CD4-positive, alpha-beta T cell treated with Interferon alpha-2 for 1 hour (primary cell): Measurements from ENCODE around the gene TNIP1.

ENCODE experiments used
- DNase-seq, 2 donors: peaks; one replicate each; pipeline ENCODE4 v3.0.0-alpha.2; 2020 to 2022

Gene TNIP1

DNA sequence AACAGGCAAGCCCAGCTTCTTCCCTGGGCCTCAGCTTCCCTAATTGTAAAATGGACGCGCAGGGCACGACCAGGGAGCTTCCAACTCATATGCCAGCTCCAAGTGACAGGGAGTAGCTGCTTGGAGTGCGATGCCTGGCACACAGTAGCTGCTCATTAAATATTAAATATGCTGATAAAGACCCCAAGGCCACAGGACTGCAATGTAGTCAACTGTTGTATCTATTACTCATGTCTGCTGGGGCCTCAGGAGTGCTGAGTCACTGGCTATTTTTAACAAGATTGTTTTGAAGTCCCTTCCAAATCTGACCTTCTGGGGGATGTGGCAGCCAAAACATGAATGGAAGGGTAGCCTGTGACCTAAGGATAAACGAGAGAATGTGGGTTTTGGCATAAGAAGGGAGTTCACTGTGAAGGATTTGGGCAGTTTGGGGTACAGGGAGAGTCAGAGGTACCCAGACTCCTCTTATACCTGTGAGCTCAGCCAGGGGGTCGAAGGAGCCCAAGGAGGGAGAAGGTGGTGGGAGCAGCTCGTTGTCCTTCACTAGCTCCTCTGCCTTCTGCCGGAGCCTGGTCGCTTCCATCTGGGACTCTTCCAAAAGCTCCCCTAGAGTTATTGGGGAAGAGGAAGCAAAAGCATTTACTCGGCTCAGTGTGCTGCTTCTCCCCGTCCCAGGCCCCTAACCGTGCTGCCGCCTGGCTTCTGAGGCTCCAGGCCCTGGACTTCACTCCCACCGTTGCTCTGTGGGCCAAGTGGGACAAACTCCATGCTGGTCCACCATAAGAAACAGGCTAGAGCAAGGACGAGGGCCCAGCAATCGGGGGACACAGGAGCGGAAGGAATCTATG lies 17.5 kb downstream of the TNIP1 start:
- no peak for DNase-seq

DNA sequence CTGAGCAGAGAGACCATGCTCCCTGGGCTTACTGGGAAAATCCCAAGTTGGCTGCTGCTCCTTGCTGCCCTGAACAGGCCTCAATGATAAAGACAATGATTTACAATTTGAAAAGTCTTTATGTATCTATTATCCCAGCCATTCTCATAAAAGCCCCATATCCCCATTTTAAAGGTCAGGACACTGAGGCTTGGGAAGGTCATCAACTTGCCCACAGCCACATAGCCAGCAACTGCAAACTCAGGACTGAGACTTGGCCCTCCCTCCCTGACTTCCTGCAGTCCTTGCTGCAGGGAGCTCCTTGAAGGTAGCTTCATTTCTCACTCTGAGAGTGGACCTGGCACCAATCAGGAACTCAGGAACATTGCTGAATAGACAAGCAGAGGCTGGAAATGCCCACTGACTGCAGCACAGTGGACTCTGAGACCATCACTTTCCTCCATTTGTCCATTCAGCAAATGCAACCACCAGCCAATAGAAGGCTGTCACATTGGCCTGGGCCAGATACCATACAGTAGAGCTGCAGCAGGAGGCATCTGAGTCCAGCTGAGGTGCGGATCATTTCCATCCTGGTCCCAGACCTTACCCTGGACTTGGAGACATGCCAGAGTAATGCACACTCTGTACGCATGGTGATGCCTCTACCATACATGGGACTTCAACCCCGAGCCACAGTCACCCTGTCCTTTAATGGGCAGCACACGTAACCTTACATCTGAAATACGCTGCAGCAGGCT lies 18.3 kb downstream of the TNIP1 start:
- no peak for DNase-seq

DNA sequence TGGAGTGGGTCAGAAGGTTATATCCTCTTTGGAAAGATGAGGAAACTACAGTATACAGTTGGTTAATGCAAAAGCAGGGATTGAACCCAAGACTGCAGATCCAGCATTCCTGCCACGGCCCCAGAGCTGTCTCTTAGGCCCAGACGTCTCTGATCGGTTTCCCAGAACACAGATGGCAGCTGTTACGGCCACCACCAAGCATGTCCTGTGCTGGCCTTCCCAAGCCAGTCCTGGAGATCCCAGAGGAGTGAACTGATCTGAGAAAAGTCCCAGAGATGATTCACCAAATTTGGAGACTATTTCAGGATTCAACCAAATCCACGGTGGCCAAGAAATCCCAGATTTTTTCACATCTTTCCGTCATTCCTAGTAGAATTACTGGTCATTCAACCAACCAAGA lies 20.1 kb downstream of the TNIP1 start:
- no peak for DNase-seq

DNA sequence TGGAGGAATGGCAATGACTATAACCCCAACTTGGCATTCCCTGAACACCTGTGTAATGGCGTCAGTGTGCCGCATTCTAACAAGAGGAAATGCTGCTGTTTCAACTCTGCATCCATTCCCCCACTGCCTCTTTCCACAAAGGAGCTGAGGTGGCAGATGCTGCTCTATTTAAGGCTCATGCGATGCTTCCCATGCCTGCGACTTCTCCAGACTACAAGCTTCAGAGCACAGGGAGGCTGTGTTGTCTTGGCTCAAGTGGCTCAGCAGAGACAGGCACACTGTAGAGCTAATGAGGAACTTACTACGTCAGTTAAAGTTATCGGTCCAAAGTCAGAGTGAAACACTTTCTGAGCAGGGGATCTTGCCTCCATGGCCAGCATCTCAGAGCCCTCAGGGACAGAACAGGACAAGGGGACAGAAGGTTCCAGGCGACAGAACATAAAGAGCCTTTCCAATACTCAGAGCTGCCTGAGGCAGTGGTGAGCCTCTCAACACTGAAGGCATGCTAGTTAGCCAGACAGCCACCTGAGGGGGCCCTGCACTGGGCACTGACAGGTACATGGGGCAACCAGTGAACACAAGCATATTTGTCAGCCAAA lies 21.8 kb downstream of the TNIP1 start:
- DNase-seq: no peak

DNA sequence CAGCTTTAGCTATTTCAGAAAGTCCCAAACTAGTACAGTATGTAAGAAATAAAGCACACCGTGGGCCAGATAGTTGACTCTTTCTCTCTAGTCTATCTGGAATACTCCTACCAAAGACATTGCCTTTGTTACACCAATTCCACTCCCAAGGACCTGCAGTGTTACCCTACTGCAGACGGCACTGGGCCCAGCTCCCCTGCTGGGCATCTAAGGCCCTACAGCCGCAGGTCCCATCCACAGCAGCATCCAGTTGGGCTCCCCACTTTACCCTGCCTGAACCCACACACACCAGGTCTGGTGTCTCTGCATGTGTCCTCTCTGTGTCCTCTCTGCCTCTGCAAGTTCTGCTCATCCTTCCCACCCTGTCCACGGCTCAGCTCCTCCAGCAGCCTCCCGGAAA lies 22.5 kb downstream of the TNIP1 start:
- DNase-seq: no peak

DNA sequence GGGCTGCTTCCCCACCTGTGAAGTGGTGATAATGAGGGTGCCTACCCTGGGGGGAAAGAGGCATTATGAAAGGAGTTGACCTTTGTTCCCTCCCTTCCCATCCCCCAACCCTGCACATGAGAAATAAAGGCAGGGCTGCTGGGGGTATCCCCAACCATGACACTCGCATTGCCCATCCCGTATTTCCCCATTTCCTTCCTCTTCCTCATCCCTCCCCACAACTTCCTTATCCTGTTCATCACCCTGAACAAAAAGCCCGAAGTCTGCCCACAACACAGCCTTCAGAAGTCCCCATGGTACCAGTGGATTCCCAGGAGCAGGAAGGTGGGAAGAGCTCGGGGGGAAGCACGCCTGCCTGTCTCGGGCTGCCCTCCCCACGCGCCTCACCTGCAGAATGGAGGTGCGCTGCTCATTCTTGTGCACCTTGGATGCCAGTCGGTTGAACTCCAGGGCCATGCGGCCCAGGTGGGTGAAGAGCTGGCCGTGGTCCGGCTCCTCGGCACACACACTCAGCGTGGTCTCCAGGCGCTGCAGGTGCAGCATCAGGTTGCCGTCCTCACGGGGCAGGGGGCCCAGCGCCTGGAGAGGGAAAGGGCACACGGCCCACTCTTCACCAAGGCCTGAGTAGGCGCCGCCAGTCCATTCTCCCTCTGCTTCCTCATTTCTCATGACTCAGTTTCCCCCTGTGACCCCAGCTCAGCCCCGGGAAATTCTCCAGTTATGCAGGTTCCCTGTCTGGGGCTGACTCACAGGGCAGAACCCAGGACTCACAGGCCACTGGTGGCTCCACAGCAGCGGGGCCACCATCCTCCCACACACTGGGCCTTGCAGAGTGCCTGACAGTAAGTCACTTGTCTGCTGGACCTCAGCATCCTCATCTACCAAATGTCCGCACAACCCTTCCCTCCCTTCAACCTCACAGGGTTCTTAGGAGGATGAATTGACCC lies 24.2 kb downstream of the TNIP1 start:
- peak in 1 of 2 donors; percentile 48 for DNase-seq

DNA sequence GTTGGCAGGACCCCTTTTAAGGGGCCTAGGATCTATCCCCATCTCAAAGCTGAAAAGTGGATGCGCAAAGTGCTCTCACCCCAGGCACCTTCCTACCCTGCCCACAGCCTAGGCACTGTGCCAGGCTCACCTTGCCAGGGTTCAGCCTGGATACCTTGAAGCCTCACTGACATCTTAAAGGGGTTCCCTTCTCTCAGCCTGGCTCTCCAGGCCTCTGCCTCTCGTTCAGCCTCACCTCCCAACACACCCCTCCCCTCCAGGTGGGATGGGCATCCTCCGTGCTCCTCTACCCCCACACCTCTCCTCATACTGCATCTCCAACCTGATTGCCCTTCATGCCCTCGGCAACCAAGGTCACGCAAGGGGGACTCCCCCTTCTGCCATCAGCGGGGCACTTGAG lies 25.5 kb downstream of the TNIP1 start:
- DNase-seq: no peak

DNA sequence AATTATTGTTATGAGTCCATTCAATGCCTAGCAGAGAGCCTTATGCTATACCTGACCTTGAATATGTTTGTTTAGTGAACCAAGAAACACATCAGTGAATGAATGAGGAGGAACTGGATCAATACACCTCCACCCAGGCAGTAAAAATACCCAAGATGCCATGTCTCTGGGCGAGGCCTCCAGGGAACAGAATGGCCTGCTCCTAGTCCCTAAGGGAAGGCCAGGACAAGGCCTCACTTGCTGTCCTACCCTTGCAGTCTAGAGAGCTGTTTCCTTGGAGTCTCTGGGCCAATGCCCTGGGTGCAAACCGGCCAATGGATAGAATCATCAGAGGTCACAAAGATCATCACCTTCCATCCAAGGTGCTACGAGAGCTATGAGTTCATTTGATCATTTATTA lies 26.1 kb downstream of the TNIP1 start:
- DNase-seq: no peak

DNA sequence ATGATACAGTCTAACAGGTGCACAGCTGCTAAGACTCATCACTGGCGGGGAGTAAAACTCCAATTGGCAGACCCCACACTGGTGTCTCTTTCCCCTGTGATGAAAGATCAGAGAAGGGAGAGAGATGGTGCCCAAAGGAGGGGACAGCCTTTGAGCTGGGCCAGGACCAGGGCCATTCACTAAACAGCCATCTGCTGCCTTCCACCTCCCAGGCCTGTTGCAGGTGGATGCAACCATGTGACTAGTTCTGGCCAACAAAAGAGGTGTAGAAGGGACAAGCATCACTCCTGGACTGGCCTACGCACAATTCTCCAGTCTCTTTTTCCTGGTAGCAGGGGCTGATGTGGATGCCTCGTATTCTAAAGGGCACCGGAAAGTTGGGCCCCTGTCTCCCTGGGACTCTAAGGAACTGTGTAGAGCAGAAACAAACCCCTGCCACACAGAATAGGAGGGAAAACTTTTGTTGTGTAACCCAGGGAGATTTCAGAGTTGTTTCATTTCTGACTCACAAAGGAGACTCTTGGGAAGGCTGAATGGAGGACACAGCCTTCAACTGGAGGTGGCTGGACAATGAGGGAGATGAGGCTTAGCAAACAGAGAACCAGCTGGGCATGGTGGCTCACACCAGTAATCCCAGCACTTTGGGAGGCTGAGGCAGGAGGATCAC lies 26.9 kb downstream of the TNIP1 start:
- DNase-seq: no peak

DNA sequence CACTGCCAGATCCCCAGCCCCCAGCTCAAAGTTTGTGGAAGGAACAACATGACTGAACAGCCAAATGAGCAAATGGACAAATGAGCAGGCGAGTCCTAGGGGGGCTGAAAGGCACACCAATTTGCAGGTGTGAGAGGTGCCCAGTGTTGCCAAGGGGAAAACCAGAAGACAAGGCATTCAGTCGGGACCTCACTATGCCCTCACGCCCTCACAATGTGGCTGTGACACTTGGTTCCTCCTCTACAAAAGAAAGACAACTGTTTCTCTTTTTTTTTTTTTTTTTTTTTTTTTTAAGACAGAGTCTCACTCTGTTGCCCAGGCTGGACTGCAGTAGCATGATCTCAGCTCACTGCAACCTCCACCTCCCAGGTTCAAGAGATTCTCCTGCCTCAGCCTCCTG lies 28.0 kb downstream of the TNIP1 start:
- no peak for DNase-seq

DNA sequence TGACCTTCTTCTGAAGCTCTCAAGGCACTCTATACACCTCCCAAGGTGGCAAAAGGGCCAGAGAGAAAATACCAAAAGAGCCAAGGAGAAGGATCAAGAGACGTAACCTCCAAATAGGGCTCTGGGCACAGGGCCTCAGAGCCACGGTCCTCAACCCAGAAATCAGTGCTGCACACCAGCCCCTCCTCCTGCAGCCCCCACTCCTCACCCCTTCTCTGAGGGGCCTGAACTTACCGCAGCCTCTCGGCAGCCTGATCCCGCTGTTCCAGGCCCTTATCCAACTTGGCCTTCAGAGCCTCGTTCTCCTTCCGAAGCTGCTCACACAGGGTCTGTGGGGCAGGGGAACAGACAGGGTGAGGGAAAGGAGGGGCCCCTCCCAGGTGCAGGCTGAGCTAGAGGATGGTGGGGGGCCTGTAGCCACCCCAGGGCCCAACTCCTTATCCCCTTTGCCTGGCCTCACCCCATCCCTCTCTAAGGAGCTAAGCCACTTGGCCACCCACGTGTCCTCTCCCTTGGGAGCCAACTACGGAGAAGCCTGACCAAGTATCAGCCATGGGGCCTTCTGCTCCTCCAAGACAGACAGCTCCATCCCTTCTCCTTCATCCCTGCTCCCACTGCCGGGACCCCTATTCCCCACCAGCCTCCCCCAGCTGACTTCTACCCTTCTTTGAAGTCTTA lies 28.8 kb downstream of the TNIP1 start:
- no peak for DNase-seq

DNA sequence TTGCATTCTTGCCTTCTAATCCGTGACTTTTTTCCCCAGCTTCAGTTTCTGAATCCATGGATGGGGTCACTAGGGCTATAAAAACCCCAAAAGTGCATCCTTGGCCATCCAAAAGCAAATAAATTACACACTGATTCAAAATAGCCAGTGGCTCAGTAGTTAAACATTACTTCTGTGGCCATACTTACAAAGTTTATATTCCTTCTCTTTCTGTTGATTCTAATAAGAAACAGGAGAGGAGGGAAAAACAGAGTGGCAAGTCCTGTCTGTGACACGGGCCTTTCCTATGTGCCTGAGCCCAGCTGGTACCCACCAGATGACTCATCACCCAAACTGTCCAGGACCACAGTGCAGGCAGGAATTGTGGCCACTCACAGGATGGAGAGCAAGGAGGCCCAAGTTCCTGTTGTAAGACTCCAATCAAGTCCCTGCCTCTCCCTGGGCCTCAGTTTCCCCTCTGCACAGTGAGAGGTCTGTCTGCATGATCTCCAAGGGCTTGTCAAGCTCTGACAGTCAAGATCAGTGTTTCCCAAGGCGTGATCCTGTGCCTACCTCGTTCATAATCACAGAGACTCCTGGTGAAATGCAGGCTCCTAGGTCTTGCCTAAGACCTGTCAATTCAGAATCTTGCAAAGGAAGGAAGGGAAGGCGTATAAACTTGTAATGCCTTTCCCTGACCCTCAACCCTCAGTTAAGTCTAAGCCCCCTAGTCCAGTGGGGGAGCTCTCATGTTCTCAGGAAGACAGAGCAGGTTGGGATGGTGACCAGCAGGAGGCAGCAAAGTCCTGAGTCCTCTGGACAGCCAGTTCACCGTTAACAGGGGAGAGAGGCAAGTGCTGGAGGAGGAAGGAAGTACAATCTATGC lies 29.5 kb downstream of the TNIP1 start:
- peak; percentile 76 to 78 for DNase-seq

DNA sequence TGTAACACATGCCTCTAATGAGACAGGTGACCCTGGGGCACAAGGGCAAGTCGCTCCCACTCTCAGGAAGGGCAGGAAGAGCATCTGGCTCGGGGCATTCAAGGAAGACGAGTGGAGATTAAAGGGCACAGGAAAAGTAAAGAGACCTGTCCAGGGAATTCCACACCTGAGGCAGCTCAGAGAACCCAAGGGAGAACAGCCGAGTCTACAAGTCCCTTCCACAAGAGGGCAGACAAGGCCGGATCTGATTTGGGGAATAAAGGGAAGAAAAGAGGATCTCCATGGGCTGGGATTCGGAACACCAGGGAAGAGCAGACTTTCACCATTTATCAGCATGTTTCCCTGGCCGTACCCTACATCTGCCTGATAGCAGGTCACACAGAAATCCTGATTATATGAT lies 32.3 kb downstream of the TNIP1 start:
- DNase-seq: no peak

DNA sequence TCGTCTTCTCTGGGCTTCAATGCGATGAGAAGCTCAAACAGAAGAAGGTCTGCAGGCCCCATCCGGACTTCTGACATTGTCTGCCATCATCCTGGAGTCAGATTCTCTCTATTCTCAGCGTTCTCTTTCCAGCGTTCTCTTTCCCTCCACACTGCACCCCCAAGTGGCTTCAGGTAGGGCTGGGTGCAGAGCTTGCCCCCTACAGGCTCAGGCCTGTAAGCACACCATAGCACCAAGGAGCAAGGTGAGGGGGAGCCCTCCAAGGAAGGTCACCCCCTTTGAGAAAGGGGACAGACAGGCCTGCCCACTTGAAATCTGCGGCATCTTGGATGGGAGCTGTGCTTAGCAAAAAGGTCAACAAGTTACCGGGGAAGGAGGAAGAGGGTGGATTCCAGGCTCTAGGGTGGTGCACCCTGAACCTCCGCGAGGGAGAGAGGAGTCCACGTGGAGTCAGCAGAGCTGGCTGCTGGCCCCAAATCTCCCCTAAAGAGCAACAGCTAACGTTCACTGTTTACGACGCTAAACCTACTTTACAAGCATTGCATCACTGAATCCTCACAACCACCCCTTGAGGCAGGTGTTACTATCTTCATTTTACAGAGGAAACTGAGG lies 32.9 kb downstream of the TNIP1 start:
- DNase-seq: peak in 1 of 2 donors; percentile 39

DNA sequence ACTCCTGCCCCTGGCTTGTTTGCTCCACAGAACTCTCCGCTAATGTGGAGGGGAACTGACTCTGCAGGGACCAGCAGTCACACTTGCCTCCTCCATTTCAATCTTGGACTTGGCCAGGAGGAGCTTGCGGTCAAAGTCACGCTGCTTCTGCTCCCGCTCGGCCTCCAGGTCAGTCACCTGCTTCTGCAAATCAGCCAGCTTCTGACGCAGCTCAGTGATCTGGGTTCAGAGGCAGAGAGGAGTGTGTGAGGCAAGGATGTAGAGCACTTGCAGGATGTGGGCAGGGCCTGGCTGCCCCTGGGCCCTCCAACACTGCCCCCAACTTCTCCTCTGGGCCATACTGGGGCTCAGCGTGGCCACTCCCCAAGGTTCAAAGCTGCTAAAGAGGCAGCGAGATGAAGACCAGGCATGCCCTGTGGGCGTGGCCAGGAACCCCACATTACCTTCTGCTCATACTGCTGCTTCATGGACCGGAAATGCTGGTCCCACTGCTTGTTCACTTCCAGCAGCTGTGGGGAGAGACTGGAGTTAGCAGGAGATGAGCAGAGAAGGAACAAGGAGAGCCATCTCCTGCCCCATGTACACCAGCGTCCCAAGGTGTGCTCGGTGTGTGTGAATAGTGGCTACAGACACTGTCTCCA lies 38.3 kb downstream of the TNIP1 start:
- DNase-seq: no peak

DNA sequence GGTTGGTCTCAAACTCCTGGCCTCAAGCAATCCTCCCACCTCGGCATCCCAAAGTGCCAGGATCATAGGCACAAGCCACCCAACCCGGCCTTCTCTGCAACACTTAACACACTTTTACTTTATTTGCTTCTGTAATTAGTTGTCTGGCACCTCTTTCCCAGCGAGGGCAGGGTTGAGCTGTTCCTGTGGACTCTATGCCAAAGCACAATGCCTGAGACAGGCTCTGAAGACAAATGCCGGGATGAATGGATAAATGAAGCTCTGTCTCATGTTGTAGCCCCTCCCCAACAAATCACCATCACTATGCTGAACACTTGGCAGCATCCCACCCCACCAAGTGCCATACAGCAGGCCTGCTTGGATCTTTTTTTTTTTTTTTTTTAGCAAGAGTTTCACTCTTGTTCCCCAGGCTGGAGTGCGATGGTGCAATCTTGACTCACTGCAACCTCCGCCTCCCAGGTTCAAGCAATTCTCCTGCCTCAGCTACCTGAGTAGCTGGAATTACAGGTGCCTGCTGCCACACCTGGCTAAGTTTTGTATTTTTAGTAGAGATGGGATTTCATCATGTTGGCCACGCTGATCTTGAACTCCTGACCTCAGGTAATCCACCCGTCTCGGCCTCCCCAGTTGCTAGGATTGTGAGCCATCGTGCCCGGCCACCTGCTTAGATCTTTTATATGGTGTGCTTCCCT lies 39.1 kb downstream of the TNIP1 start:
- DNase-seq: no peak

DNA sequence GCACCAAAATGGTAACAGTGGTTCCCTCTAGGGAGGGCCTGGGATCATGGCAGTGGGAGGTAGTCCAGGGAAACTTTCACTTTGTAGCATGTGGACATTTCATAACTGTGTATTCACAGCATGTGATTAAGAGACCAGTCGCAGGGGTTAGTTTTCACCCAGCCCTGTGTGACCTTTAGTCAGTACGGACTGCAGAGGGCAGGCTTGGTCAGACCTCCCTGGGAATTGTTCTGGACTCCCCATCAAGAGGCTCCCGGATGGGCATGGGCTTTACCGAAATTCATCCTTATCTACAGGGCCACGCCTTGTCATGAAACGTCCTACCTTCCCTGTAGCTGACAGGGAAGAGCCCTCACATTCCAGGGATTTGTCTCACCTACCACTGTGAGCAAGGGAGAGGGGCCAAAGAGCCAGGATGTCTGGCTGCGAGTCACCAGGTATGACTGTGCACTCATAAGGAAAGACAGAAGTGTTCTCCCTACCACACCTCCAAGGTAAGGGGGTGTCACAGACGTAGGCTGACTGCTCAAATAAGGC lies 40.6 kb downstream of the TNIP1 start:
- DNase-seq: no peak

DNA sequence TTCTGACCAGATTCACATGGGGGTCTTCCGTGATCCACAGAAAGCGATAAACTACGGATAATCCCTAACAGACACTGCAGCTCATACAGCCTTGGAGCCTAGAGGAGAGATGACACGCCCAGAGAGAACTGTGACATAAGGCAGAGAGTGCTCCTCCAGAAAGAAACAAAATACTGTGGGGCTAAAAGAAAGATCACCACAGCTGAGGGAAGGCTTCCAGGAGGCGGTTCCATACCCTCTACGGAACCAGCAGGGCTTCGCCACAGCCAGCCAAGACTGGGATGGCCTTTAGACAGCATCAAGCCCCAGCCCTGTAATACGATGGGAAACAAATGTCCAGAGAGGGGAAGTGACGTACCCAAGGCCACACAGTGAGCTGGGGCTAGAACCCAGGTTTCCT lies 41.2 kb downstream of the TNIP1 start:
- DNase-seq: no peak

DNA sequence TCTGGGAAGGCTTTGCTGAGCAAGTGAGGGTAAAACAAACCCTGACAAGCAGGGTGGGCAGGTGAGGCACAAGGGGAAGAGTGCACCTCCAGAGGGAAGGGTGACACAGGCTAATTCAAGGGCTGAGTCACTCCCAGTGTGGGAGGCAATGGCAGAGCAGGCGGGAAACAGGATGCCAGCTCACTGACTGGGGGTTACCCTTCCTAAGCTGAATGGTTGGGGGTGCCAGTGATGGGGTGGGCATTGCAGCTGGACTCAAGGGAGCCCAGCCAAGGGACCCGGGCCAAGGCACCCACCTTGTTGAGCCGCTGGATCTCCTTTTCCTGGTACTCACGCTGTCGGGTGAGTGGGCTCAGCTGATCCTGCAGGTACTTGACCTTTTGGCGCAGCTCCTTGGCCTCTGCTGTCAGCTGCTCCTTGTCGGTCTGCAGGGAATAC lies 42.0 kb downstream of the TNIP1 start:
- DNase-seq: no peak
